ENCODE data around the gene RUSF1. TPM values are rescaled to one million over a fixed set of nuclear protein-coding genes. Genes with fewer than 3 reads are reported as not detected.

Gene RUSF1
- total RNA-seq, 1 donor from 2014 or later = 48.7 TPM

DNA sequence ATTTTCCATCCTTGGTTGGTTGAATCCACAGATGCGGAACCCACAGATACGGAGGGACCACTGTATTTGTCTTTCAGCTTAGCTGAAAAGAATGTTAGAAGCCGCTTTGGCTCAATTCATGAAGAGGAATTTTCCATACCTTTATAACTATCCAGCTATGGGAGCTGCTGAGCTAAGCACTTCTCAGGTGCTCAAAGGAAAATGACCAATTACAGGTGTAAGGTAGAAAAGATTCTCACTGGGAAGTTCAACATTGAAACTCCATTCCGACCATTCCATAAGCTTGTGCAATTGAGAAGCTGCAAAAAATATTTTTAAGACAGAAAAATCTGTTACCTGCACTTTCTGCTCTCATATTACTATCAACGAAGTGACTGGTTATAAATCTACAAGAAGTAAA is 22.2 kb upstream of the RUSF1 start:
- H3K9me3 Mint-ChIP-seq (ENCODE audit: unreplicated experiment) = peaks cover 4% of the 10 kb centered on the region
- no peak overlapping the region for H3K27ac Mint-ChIP-seq (ENCODE audit: unreplicated experiment)
- no peaks in the 10 kb centered on the region for H3K4me1 Mint-ChIP-seq (ENCODE audit: low read depth, unreplicated experiment)
- H3K36me3 Mint-ChIP-seq (ENCODE audit: unreplicated experiment) = no peaks in the 10 kb centered on the region
- TF ChIP-seq, protein P1, sequence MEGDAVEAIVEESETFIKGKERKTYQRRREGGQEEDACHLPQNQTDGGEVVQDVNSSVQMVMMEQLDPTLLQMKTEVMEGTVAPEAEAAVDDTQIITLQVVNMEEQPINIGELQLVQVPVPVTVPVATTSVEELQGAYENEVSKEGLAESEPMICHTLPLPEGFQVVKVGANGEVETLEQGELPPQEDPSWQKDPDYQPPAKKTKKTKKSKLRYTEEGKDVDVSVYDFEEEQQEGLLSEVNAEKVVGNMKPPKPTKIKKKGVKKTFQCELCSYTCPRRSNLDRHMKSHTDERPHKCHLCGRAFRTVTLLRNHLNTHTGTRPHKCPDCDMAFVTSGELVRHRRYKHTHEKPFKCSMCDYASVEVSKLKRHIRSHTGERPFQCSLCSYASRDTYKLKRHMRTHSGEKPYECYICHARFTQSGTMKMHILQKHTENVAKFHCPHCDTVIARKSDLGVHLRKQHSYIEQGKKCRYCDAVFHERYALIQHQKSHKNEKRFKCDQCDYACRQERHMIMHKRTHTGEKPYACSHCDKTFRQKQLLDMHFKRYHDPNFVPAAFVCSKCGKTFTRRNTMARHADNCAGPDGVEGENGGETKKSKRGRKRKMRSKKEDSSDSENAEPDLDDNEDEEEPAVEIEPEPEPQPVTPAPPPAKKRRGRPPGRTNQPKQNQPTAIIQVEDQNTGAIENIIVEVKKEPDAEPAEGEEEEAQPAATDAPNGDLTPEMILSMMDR (IDR thresholded peaks at IDR 0.05; ENCODE audit: partially characterized antibody, unreplicated experiment) = no peak
- DNase-seq = no peak
- H3K27me3 Mint-ChIP-seq (ENCODE audit: unreplicated experiment) = peaks cover 19% of the 10 kb centered on the region
- H3K4me3 Mint-ChIP-seq (ENCODE audit: unreplicated experiment) = no peak overlapping the region

DNA sequence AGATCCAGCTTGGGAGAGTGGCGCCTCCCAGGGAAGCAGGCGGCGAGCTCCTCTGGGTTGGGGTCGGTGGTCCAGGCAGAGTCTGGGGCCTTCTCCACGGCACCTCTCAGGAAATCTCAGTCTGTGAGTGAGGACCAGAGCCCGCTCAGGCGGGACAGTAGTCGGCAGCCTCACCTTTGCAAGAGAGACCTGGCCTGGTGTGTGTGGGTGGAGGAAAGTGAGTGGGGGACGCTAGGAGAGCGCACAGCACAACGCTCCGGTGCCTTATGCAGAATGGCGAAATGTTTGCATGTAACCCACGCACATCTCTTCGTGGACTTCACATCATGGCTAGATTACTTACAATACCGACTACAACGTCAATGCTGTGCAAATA is 21.7 kb upstream of the RUSF1 start:
- TF ChIP-seq, protein P1 (IDR thresholded peaks at IDR 0.05; ENCODE audit: partially characterized antibody, unreplicated experiment) = no peak
- Mint-ChIP-seq H3K27ac (ENCODE audit: unreplicated experiment) (no peak overlapping the region), H3K4me3 (ENCODE audit: unreplicated experiment) (peak overlapping the region; percentile 18), H3K36me3 (ENCODE audit: unreplicated experiment) (no peaks in the 10 kb centered on the region), H3K9me3 (ENCODE audit: unreplicated experiment) (peaks cover 4% of the 10 kb centered on the region), H3K27me3 (ENCODE audit: unreplicated experiment) (peaks cover 19% of the 10 kb centered on the region), H3K4me1 (ENCODE audit: low read depth, unreplicated experiment) (no peaks in the 10 kb centered on the region)
- no peak for DNase-seq

DNA sequence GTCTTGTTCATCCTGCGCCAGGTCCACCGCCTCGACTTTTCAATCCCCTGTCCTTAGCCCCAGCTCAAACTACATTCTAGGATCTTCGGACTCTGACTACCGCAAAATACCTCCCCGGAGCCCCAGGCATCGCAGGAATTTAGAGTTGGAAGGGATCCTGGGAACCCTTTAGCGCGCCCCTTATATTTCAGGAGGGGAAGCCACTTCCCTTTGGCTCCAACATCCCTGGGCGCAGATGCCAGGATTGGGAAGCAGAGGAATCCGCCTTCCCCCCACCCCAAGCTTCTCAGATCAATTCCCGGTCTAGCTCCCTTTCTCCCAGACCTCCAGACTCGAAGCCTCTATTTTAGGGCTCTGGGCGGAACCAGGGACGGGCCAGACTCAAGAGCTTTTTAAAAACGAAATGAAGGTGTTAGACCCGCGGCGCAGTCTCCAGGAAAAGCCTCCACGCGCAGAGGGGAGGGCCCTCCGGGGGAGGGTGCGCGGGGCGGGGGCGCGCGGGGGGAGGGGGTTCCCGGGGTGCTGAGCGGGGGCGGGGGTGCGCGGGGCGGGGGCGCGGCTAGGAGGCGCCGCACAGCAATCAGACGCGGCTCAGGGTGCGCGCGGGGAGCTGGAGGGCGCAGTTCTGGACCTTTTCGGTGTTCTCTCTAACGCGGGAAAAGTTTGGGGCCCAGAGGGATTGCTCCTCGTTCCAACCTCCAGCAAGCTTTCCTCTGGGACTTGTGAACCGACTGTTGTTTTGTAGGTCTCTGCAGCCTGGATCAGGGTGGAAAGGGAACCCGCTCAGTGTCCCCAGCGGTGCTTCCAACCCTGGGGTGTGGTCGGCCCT is 21.1 kb upstream of the RUSF1 start:
- TF ChIP-seq, protein P1 (IDR thresholded peaks at IDR 0.05; ENCODE audit: partially characterized antibody, unreplicated experiment) = no peak
- Mint-ChIP-seq H3K36me3 (ENCODE audit: unreplicated experiment) (no peaks in the 10 kb centered on the region), H3K27ac (ENCODE audit: unreplicated experiment) (no peak overlapping the region), H3K27me3 (ENCODE audit: unreplicated experiment) (peaks cover 19% of the 10 kb centered on the region), H3K4me1 (ENCODE audit: low read depth, unreplicated experiment) (no peaks in the 10 kb centered on the region), H3K4me3 (ENCODE audit: unreplicated experiment) (peak overlapping the region; percentile 34), H3K9me3 (ENCODE audit: unreplicated experiment) (peaks cover 4% of the 10 kb centered on the region)
- no peak for DNase-seq

DNA sequence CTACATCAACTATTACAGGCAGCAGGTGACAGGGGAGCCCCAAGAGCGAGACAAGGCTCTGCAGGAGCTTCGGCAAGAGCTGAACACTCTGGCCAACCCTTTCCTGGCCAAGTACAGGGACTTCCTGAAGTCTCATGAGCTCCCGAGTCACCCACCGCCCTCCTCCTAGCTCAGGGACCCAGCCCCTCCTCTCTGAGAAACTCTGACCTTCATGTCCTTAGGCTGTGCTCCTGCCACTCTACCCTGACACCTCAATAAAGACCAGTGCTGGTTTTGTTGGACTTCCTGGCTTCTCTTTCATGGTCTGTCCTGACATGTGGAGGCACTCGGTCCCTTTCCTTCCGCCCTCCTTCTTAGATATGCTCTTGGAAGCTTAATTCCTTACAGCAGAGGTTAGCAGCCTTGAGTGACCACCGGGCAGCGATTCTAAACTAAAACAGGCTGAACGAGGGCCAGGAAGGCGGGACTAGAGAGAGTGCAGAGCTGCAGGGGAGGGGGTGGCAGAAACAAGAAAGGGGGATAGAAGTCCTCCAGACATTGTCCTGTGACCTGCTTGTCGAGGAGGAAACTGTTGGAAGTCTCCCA is 20.4 kb upstream of the RUSF1 start:
- Mint-ChIP-seq H3K4me3 (ENCODE audit: unreplicated experiment) (no peak overlapping the region), H3K36me3 (ENCODE audit: unreplicated experiment) (no peaks in the 10 kb centered on the region), H3K9me3 (ENCODE audit: unreplicated experiment) (peaks cover 4% of the 10 kb centered on the region), H3K27ac (ENCODE audit: unreplicated experiment) (no peak overlapping the region), H3K4me1 (ENCODE audit: low read depth, unreplicated experiment) (no peaks in the 10 kb centered on the region), H3K27me3 (ENCODE audit: unreplicated experiment) (peaks cover 17% of the 10 kb centered on the region)
- TF ChIP-seq, protein P1 (IDR thresholded peaks at IDR 0.05; ENCODE audit: partially characterized antibody, unreplicated experiment) = no peak
- no peak for DNase-seq

DNA sequence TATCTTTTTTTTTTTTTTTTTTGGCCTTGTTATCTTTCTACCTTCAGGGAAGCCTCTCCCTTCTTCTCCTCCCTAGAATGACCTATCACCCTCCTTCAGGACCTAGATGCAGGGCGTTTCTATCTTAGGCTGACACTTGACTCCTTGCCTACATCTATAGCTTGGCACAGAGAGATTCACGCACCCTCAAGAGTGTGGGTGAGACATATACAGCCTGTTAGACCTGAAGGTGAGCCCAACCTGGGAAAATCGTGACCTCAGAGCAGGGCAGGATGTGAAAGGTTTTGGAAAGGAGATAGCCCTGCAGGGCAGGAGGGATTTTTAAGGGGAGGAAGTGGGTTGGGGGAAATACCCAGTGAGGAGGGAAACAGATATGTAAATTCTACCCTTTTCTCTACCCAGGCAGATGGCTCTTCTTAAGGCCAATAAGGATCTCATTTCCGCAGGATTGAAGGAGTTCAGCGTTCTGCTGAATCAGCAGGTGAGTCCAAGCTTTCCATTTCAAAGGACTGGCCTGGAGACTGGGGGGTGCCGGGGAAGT is 19.6 kb upstream of the RUSF1 start, which contains the start of gene AHSP:
AHSP (plus strand) TSS at position 167 of the 541 bp plus-strand sequence; CDS start at position 407, 240 bp downstream.
- no peak for DNase-seq
- Mint-ChIP-seq H3K4me1 (ENCODE audit: low read depth, unreplicated experiment) (no peaks in the 10 kb centered on the region), H3K27me3 (ENCODE audit: unreplicated experiment) (peaks cover 17% of the 10 kb centered on the region), H3K9me3 (ENCODE audit: unreplicated experiment) (peaks cover 2% of the 10 kb centered on the region), H3K4me3 (ENCODE audit: unreplicated experiment) (no peak within 1 kb of the TSS), H3K36me3 (ENCODE audit: unreplicated experiment) (no peaks in the 10 kb centered on the region), H3K27ac (ENCODE audit: unreplicated experiment) (no peak within 1 kb of the TSS)
- TF ChIP-seq, protein P1 (IDR thresholded peaks at IDR 0.05; ENCODE audit: partially characterized antibody, unreplicated experiment) = no peak
